ES-I3 (cell line): ENCODE measurements around the gene SLC6A19.

Experiments
- H3K36me3 ChIP-seq: 2 replicates; pipeline ENCODE4 v1.6.1; 2013; ENCODE audit warnings: mild to moderate bottlenecking, low read length, control low read depth, moderate library complexity; ENCODE audit not compliant: insufficient read depth
- H3K4me1 ChIP-seq: 2 replicates; pipeline ENCODE4 v1.6.1; 2013; ENCODE audit warnings: mild to moderate bottlenecking, control low read depth, low read length; ENCODE audit not compliant: insufficient read depth
- H3K9ac ChIP-seq: 2 replicates; pipeline ENCODE4 v1.6.1; 2013; ENCODE audit warnings: low read depth, mild to moderate bottlenecking, low read length, moderate library complexity
- H3K9me3 ChIP-seq: 2 replicates; pipeline ENCODE4 v1.6.1; 2013; ENCODE audit warnings: mild to moderate bottlenecking, low read length, moderate library complexity; ENCODE audit not compliant: control insufficient read depth, insufficient read depth

Gene SLC6A19

DNA sequence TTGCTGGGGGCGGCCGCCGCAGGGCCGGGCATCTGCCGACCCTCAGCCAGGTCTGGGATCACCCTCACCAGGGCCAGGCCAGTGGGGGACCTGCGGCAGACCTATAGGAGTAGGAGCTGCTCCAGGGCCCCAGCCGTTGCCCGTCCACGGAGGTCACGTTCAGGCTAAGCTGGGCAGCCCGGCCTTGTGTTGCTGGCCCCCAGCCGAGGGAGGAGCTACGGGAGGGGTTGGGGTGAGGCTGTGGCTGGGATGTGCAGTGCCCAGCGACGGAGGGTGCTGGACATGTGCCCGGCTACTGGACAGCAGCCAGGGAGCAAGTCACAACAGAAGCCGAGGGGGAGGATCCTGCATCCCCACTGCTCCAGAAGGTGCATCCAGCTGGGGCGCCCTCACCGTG lies 39.6 kb upstream of the SLC6A19 start:
- Histone ChIP-seq H3K36me3 (no peaks in the 10 kb centered on the region), H3K9ac (no peak overlapping the region), H3K4me1 (no peaks in the 10 kb centered on the region), H3K9me3 (no peaks in the 10 kb centered on the region)

DNA sequence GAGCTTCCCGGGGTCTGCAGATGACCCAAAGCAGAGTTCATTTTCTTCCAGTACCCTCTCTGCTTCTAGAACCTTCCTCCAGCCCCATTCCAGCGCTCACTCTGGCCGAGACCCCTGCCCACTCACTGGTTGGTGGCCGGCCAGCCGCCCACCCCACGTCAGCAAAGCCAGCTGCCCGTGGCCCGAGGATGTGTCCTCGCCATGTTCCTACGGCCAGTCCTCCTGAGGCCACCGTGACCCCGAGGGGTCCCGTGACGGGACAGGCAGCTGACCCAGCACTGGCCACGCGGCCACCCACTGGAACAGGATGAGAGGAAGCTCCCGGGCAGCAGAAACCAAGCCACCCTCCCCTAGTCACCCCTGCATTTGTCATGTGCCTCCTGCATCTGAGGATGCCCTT lies 39.1 kb upstream of the SLC6A19 start:
- no peaks in the 10 kb centered on the region for H3K9me3 ChIP-seq
- no peaks in the 10 kb centered on the region for H3K36me3 ChIP-seq
- H3K4me1 ChIP-seq, result no peaks in the 10 kb centered on the region
- H3K9ac ChIP-seq, result no peak overlapping the region

DNA sequence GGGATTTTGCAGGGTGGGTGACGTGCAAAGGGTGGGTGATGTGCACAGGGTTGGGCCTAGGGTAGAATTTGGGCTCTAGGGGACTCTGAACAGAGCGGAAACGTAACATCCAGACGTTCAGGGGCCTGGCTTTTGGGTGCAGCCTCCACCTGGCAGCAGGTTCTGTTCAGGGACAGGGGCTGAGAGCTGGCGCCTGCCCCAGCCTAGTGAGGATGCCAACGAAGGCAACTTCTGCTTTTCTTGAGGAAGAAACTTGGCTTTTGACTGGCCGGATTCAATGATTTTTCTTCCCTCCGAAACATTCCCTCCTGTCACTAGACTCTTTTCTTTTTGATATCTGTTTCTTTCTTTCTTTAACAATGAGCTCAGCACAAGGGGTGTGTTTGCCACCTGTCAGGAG lies 38.6 kb upstream of the SLC6A19 start:
- Histone ChIP-seq H3K36me3 (no peaks in the 10 kb centered on the region), H3K9ac (no peak overlapping the region), H3K4me1 (no peaks in the 10 kb centered on the region), H3K9me3 (no peaks in the 10 kb centered on the region)

DNA sequence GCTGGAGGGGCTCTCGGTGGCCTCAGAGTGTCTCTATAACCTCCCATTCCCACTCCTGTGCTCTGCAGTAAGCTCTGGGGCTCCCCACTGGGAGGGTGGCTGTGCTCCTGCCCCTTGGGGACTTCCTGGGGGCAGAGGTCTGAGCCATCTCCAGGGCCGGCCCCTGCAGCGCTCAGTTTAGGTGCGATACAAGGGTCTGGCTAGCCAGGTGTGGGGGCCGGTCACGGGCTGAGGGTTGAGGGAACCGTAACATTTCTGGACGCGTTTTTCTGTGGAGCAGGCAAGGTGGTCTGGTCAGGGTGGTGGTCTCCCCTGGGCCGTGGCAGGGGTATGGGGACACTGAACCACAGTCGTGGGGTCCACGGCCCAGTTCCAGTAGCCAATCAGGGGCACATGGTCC lies 38.0 kb upstream of the SLC6A19 start:
- Histone ChIP-seq H3K9ac (no peak overlapping the region), H3K36me3 (no peaks in the 10 kb centered on the region)

DNA sequence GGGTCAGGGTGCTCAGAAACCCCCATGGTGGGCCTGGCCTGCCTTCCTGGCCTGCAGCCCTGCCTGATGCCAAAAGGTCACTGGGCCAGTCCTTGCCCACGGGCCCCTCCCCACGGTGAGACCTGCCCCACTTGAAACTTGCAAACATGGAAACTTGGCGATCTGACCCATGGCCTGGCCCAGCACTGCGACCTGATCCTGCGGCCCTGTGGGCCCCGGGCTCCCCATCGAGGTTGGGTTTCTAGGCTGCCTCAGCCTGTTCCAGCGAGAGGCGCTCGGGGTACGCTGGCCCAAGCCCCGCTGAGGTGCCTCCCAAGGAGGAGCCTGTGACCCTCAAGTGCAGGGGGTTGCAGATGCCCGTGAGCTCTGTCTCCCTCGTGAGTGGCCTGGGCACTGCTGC lies 37.5 kb upstream of the SLC6A19 start:
- H3K36me3 ChIP-seq, result no peaks in the 10 kb centered on the region
- H3K9ac ChIP-seq, result no peak overlapping the region
- no peaks in the 10 kb centered on the region for H3K9me3 ChIP-seq
- no peaks in the 10 kb centered on the region for H3K4me1 ChIP-seq

More for the DNA sequence above, 38.0 kb upstream of the SLC6A19 start:
- H3K9me3 ChIP-seq, result no peaks in the 10 kb centered on the region
- H3K4me1 ChIP-seq, result no peaks in the 10 kb centered on the region

DNA sequence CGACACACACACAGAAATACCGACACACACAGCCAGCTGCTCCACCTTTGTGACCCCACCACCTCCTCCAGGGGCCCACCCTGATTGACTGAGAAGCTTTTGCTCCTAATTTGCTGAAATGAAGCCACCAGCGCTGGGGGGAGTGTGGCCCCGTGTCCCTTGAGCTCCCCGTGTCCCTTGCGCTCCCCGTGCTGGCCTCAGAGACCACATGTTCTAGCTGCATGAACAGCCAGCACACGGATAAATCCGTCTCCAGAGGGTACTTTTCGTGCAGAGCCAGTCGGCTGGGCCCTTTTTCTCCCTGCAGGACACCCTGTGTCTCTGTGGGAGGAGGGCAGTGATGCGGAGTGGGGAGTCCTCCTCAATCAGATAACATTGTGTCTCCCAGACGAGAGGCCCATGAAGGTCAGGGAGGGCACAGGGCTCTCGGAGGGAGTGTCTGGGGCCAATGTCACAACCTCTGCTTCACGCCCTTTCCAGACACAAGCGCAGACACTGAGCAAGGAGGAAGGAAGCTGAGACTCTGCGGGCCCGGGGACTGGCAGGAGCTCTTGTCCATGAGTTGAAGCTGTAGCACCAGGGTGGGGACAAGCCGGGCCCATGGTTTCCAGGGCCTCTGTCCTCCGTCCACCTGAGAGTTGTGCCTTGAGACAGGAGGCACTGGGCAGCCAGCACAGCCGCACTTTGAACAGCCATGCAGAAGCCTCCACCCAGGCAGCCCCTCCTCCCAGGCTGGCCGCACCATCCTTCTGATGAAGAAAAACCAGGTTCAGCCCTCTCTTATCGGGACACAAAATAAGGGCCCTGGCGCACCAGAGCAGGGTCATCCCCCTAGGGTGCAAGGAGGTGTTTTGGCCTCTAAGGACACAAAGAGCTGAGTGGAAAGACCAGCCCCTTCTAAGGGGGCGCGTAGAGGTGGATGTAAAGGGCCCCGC lies 36.4 kb upstream of the SLC6A19 start:
- no peaks in the 10 kb centered on the region for H3K4me1 ChIP-seq
- no peaks in the 10 kb centered on the region for H3K36me3 ChIP-seq
- H3K9me3 ChIP-seq, result no peaks in the 10 kb centered on the region
- no peak overlapping the region for H3K9ac ChIP-seq

DNA sequence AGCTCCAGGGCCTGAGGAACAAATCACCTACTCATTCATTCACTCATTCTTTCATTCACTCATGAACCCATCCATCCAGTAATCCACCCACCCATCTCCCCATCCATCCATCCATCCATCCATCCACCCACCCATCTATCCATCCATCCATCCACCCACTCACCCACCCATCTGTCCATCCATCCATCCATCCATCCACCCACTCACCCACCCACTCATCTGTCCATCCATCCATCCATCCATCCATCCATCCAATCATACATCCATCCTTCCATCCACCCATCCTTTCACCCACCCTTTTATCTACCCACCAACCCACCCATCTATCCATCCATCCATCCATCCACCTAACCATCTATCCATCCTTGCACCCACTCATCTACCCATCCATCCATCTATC lies 35.5 kb upstream of the SLC6A19 start:
- Histone ChIP-seq H3K9ac (no peak overlapping the region), H3K9me3 (no peaks in the 10 kb centered on the region), H3K36me3 (no peaks in the 10 kb centered on the region), H3K4me1 (no peaks in the 10 kb centered on the region)

DNA sequence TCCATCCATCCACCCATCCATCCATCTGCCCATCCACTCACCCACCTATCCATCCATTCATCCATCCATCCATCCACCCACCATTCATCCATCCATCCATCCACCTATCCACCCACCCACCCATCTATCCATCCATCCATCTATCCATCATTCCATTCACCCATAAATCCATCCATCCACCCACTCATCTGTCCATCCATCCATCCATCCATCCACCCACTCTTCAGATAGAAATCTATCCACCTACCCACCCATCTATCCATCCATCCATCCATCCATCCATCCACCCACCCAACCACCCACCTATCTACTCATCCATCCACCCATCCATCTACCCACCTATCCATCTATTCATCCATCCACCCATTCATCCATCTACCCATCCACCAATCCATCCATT lies 35.0 kb upstream of the SLC6A19 start:
- Histone ChIP-seq H3K9me3 (no peaks in the 10 kb centered on the region), H3K9ac (no peak overlapping the region), H3K4me1 (no peaks in the 10 kb centered on the region), H3K36me3 (no peaks in the 10 kb centered on the region)

DNA sequence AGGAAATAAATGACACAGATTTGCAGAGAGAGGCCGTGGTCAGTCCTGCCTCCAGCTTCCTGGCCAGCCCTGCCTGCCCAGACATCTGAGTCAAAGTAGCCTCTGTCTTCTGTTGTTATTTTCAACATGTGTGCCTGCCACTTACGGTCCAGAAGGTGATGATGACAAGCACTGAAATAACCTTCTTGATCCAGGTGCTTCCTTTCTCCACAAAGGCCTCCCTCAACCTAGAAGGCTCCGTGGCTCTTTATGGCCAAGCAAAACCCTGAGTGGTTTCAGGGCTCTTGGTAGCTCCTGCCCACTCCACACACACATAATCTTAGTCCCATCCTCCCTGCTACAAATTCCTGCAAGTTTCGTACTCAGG lies 34.1 kb upstream of the SLC6A19 start:
- H3K36me3 ChIP-seq, result no peaks in the 10 kb centered on the region
- H3K4me1 ChIP-seq, result no peaks in the 10 kb centered on the region
- H3K9ac ChIP-seq, result no peak overlapping the region
- no peaks in the 10 kb centered on the region for H3K9me3 ChIP-seq

DNA sequence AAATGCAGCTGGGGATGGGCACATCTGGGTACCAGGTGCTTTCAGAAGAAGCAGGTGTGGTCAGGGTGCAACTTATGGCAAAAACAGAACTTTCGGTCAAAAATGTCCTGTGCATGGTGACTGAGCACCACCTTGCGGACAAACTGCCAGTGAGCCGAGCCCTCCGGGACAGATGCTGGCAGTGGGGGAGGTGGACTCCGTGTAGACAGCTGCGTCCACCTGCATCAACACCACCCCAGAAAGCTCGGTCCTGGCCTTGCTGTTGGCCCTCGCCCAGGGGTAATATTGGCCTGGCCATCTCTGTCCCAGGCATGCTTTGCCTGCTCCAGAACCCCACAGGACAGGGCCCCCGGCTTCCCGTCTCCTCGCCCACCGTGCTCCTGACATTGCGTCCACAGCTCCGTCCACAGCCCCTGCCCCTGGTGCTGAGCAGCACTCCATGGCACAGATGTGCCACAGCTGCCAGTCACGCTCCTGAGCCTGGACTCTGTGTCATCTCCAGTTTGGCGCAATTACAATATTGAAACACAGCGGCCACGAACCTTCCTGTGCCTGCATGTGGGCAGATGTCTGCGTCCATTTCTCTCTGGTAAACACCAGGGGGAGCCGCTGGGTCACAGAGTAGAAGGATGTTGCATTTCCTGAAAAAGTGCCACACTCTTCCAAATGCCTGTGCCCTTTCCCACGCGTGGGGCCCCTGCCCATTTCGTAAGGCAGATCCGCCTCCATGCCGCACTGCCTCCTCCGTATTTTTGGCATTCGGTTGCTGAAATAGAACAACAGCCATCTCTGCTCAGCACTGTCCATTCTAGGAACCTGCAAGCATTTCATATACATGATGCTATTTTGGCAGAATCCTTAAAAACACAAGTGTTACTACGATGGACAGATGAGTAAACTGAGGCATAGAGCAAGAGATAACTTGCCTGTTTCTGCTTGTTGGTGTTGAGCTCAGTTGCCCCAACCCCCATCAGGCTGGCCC lies 33.4 kb upstream of the SLC6A19 start:
- H3K4me1 ChIP-seq, result no peaks in the 10 kb centered on the region
- H3K9ac ChIP-seq, result no peak overlapping the region
- no peaks in the 10 kb centered on the region for H3K36me3 ChIP-seq
- no peaks in the 10 kb centered on the region for H3K9me3 ChIP-seq

DNA sequence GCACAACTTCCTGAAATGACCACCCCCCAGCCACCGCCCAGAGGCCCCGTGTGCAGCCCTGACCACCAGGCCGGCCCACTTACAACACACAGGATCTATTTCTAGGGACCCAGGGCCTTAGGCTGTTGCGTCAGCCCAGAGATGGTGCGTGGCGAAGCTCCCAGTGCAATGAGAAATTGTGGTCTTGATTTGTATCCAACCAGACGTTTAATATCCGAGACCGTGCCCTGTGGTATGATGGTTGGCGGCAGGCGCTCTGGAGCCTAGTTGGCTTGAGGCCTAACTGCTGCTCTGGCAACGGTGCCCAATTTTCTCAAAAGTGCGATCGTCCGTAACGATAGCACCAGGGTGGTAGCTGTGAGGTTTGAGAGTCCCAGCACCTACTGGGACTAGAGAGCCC lies 32.6 kb upstream of the SLC6A19 start:
- Histone ChIP-seq H3K9me3 (no peaks in the 10 kb centered on the region), H3K9ac (no peak overlapping the region), H3K4me1 (no peaks in the 10 kb centered on the region), H3K36me3 (no peaks in the 10 kb centered on the region)

DNA sequence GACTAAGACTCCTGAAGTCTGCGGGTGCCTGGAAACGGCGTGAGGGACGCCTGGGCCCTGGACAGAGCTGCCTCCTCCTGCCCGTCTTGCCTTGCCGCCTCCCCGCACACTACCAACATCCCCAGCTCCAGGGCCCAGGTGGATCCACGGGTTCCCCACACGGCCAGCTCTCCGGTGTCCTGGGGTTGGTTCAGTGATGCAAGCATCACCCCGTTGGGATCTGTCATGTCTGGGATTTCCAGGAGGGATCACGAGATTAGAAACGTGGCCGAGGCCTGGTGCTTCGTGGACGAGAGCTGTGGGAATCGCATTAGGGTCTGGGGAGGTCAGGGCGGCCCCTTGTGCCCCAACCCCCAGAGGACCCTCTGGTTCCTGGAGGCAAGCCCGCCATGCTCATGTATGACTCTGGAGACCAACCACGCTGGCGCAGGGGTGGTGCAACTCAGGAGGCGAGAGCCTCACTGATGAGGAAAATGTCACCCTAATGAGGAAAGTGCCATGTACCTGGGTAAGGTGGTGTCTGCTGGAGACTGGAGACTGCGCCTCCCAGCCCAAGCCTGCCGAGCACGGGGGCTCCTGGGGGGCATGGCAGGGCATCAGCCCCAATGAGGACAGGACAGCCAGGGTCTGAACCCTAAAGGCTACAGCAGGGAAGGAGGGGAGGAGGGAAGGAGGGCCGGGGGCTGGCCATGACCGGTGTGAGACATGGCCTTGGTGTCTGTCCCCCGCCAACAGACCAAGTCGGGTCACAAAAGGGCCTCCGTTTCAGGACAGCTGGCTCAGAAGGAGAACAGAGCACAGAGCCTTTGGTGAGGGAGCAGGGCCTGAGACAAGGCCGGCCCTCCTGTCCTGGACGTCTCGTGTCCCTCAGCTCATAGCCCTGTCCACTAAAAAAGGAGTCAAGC lies 31.9 kb upstream of the SLC6A19 start:
- no peaks in the 10 kb centered on the region for H3K36me3 ChIP-seq
- no peak overlapping the region for H3K9ac ChIP-seq
- H3K4me1 ChIP-seq, result no peaks in the 10 kb centered on the region
- H3K9me3 ChIP-seq, result no peaks in the 10 kb centered on the region

DNA sequence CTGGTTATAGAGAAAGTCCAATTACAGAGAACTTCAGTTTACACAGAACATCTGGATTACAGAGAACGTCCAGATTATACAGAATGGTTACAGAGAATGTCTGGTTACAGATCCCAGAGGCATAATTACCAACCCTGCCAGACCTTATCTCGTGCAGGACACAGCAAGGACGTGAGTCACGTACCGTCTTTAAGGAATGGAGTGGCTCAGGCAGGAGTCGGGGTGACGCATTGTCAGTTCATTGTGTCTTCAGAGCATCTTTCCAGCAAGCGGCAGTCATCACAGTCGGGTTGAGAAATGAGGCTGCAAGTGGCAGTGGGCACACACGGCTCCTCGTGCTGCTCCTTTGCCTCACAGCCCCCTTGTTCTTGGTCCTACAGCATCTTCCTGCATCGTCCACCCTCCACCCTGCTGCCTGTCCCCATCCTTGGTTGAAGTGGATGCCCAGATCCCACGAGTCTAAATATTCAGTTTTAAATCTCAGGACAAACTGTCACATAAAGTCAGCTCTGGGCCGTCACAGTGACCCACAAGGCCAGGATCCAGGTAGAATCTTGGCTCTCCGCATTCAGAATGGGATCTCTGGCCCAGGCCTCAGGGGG lies 30.0 kb upstream of the SLC6A19 start:
- Histone ChIP-seq H3K9ac (no peak overlapping the region), H3K36me3 (no peaks in the 10 kb centered on the region), H3K4me1 (no peaks in the 10 kb centered on the region), H3K9me3 (no peaks in the 10 kb centered on the region; the same call in 1 of the 2 replicates)
